ENCODE data around the gene MBD6. TPM values are rescaled to one million over a fixed set of nuclear protein-coding genes. Genes with fewer than 3 reads are reported as not detected.
A peak's percentile ranks its signal among the peaks of the same experiment; 100 is the strongest.

The MBD6 gene
- total and polyA plus RNA-seq, 12 donors = 8.8 to 46.9 (median 33.5) TPM

- peaks cover 0 to 5% (median 0%) of the 10 kb centered on the region in 9 donors for H3K36me3 ChIP-seq
- H3K27ac ChIP-seq = peak overlapping the region in 7 of 10 donors; percentile 88 to 95 (median 92)
- intact Hi-C loops (cut with DNase I) = loop anchor here in 2 of 10 donors (2.0 kb wide), 1 partner anchor 25 kb away; the partner anchor contains the start of gene MBD6 (in 2 of the 2)
- TF ChIP-seq CTCF (IDR thresholded peaks at IDR 0.05) = no peak
- H3K4me3 ChIP-seq = peak overlapping the region; percentile 86 to 99 (median 96)
- ATAC-seq (no peak), DNase-seq (no peak)
- peaks cover 13 to 45% (median 37%) of the 10 kb centered on the region in 9 donors for H3K4me1 ChIP-seq
- 22 to 24% methylated on average over 9 of the region's 9 CpGs for WGBS, 2 donors
- peaks cover 0 to 41% (median 34%) of the 10 kb centered on the region in 7 donors for H3K27me3 ChIP-seq
- no peaks in the 10 kb centered on the region for H3K9me3 ChIP-seq
Measured at GRCh38 chr12:57547288-57548012, 24.8 kb downstream of the MBD6 start.

- no peaks in the 10 kb centered on the region for H3K9me3 ChIP-seq
- intact Hi-C loops (cut with DNase I) = no loop called here
- peaks cover 13 to 45% (median 37%) of the 10 kb centered on the region in 9 donors for H3K4me1 ChIP-seq
- no peak for DNase-seq
- TF ChIP-seq CTCF (IDR thresholded peaks at IDR 0.05) = no peak
- H3K27ac ChIP-seq = no peak overlapping the region
- no peaks in the 10 kb centered on the region for H3K36me3 ChIP-seq
- H3K4me3 ChIP-seq = no peak overlapping the region
- ATAC-seq = no peak
- 96 to 97% methylated on average over 2 of the region's 2 CpGs for WGBS, 2 donors
- H3K27me3 ChIP-seq = peaks cover 0 to 43% (median 36%) of the 10 kb centered on the region in 7 donors
Measured at GRCh38 chr12:57548013-57548315, 25.3 kb downstream of the MBD6 start.

GRCh38 chr12:57548488-57548887 lies 25.9 kb downstream of the MBD6 start:
- no peak overlapping the region for H3K27ac ChIP-seq
- H3K36me3 ChIP-seq = no peaks in the 10 kb centered on the region
- DNase-seq (no peak), ATAC-seq (no peak)
- peaks cover 0 to 48% (median 40%) of the 10 kb centered on the region in 7 donors for H3K27me3 ChIP-seq
- WGBS, 2 donors = 38 to 44% methylated on average over 2 of the region's 2 CpGs
- TF ChIP-seq CTCF (IDR thresholded peaks at IDR 0.05) = no peak
- intact Hi-C loops (cut with DNase I) = no loop called here
- H3K4me3 ChIP-seq = no peak overlapping the region
- no peaks in the 10 kb centered on the region for H3K9me3 ChIP-seq
- peaks cover 13 to 42% (median 34%) of the 10 kb centered on the region in 9 donors for H3K4me1 ChIP-seq

- Histone ChIP-seq H3K27ac (no peak overlapping the region), H3K9me3 (no peaks in the 10 kb centered on the region), H3K4me1 (peaks cover 13 to 36% (median 26%) of the 10 kb centered on the region in 9 donors), H3K4me3 (peak overlapping the region; percentile 21 to 51 (median 46)), H3K27me3 (peaks cover 0 to 55% (median 44%) of the 10 kb centered on the region in 7 donors), H3K36me3 (no peaks in the 10 kb centered on the region)
- ATAC-seq = no peak
- no peak for TF ChIP-seq CTCF (IDR thresholded peaks at IDR 0.05)
- intact Hi-C loops (cut with DNase I) = no loop called here
- DNase-seq = no peak
- WGBS, 2 donors = 33 to 36% methylated on average over 13 of the region's 13 CpGs
Measured at GRCh38 chr12:57549203-57549908, 26.7 kb downstream of the MBD6 start.
